PC-9 (cell line): Measurements from ENCODE around the gene SDK2. TPM values are rescaled to one million over a fixed set of nuclear protein-coding genes. Genes with fewer than 3 reads are reported as not detected.

Source experiments
- BruUV-seq: library from RNA; stranded (reverse); fragments of 400-500 nt; replicated peaks from 2 replicates; lab custom pipeline; 2021; lab: Mats Ljungman, UMichigan
- CTCF ChIA-PET: fragments of 300-600 bp; sonication (Branson Sonifier 250); formaldehyde crosslinking; loops from one replicate; lab custom pipeline; 2022; ENCODE audit warnings: antibody characterized with exemption; lab: Charles Lee
- POLR2A ChIA-PET: fragments of 300-600 bp; sonication (Branson Sonifier 250); formaldehyde crosslinking; loops from one replicate; lab custom pipeline; 2022; ENCODE audit warnings: antibody characterized with exemption; ENCODE audit not compliant: unreplicated experiment; lab: Charles Lee
- DNase-seq, 2 experiments: peaks; one replicate each; pipeline versions ENCODE4 v3.0.0 to v3.0.0-alpha.2; 2015 to 2022; ENCODE audit warnings: mixed read lengths in 1 of 2
- H2AFZ ChIP-seq: fragments of 200-600 bp; sonication (generic); 2 replicates; pipeline ENCODE4 v1.8.1; 2017; ENCODE audit warnings: antibody characterized with exemption
- H3F3A ChIP-seq: fragments of 200-600 bp; sonication (generic); 2 replicates; pipeline ENCODE4 v1.8.1; 2017; ENCODE audit warnings: antibody characterized with exemption, mild to moderate bottlenecking, low read depth; ENCODE audit not compliant: insufficient read depth
- H3K27ac ChIP-seq: fragments of 200-600 bp; sonication (generic); 2 replicates; pipeline ENCODE4 v1.6.1; 2016; ENCODE audit warnings: mixed run types
- H3K27me3 ChIP-seq: fragments of 200-600 bp; sonication (generic); 2 replicates; pipeline ENCODE4 v1.6.1; 2016; ENCODE audit warnings: low read depth, mixed run types; ENCODE audit not compliant: insufficient read depth
- H3K36me3 ChIP-seq: fragments of 200-600 bp; sonication (generic); 2 replicates; pipeline ENCODE4 v1.6.1; 2016; ENCODE audit warnings: low read depth, mixed run types
- H3K4me1 ChIP-seq: fragments of 200-600 bp; sonication (generic); replicated peaks from 2 replicates; pipeline ENCODE4 v1.6.1; 2016; ENCODE audit warnings: mixed run types; ENCODE audit not compliant: insufficient read depth
- H3K4me2 ChIP-seq: fragments of 200-600 bp; sonication (generic); 2 replicates; pipeline ENCODE4 v1.6.1; 2017; ENCODE audit warnings: mixed run types
- H3K4me3 ChIP-seq: fragments of 200-600 bp; sonication (generic); 2 replicates; pipeline ENCODE4 v1.6.1; 2016; ENCODE audit warnings: mixed run types
- H3K79me2 ChIP-seq: fragments of 200-600 bp; sonication (generic); 2 replicates; pipeline ENCODE4 v1.6.1; 2017; ENCODE audit warnings: low read depth, mixed run types
- H3K9me2 ChIP-seq: fragments of 200-600 bp; sonication (generic); 2 replicates; pipeline ENCODE4 v1.8.1; 2017; ENCODE audit warnings: mild to moderate bottlenecking; ENCODE audit not compliant: insufficient read depth
- H3K9me3 ChIP-seq: fragments of 200-600 bp; sonication (generic); 2 replicates; pipeline ENCODE4 v1.8.1; 2016; ENCODE audit warnings: low read depth; ENCODE audit not compliant: insufficient read depth
- H4K20me1 ChIP-seq: fragments of 200-600 bp; sonication (generic); 2 replicates; pipeline ENCODE4 v1.8.1; 2017; ENCODE audit not compliant: insufficient read depth
- EZH2 ChIP-seq: fragments of 200-600 bp; sonication (generic); IDR thresholded peaks from 2 replicates; pipeline ENCODE4 v1.8.0; 2017; ENCODE audit warnings: antibody characterized with exemption, low read depth
- intact Hi-C: fragments of 100-400 bp; cut with micrococcal nuclease; formaldehyde crosslinking; loops from one replicate; pipeline ENCODE4 v1.10.0; 2022; ENCODE audit not compliant: unreplicated experiment
- total RNA-seq: library from RNA; stranded (reverse); gene quantifications from 2 replicates; pipeline ENCODE4 v1.2.3, GENCODE V29; 2021
- TF ChIP-seq, protein P1 (sequence below): fragments of 200-600 bp; sonication (generic); conservative IDR thresholded peaks from 2 replicates; pipeline ENCODE4 v1.6.1; 2017; ENCODE audit warnings: mixed run types, antibody characterized with exemption, mild to moderate bottlenecking, moderate library complexity

The SDK2 gene
- total RNA-seq, 1 experiment from 2014 or later, result 0.04 TPM

DNA sequence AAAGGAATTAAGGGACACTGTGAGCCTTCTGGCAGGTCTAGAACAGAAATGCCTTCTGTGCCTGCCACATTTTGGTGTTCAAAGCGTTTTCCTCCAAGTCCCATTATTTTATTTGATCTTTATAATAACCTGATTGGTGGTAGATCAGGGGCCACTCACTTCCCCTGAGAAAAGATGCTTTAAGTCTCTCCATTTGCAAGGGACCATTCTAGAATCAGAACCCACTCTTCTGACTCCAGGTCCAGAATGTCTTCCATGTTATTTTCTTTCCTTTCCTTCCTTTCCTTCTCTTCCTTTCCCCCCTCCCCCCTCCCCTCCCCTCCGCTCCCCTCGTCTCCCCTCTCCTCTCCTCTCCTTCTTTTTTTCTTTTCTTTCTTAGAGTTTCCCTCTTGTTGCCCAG is 313.2 kb downstream of the SDK2 start:
- Histone ChIP-seq H3F3A (peaks cover 10% of the 10 kb centered on the region; the same call in 1 of the 2 replicates), H3K27ac (no peak overlapping the region), H3K4me1 (peaks cover 12% of the 10 kb centered on the region), H3K9me2 (no peaks in the 10 kb centered on the region), H4K20me1 (no peaks in the 10 kb centered on the region), H3K9me3 (no peaks in the 10 kb centered on the region), H3K27me3 (no peaks in the 10 kb centered on the region), H3K4me2 (no peak overlapping the region), H3K79me2 (no peaks in the 10 kb centered on the region), H3K36me3 (no peaks in the 10 kb centered on the region), H3K4me3 (no peak overlapping the region), H2AFZ (no peak overlapping the region)
- ChIA-PET CTCF (no interaction called here), POLR2A (no interaction called here)
- no TSS peak for BruUV-seq
- intact Hi-C loops, result no loop called here
- no peak for DNase-seq
- TF ChIP-seq EZH2, result no peak
- TF ChIP-seq, protein P1, sequence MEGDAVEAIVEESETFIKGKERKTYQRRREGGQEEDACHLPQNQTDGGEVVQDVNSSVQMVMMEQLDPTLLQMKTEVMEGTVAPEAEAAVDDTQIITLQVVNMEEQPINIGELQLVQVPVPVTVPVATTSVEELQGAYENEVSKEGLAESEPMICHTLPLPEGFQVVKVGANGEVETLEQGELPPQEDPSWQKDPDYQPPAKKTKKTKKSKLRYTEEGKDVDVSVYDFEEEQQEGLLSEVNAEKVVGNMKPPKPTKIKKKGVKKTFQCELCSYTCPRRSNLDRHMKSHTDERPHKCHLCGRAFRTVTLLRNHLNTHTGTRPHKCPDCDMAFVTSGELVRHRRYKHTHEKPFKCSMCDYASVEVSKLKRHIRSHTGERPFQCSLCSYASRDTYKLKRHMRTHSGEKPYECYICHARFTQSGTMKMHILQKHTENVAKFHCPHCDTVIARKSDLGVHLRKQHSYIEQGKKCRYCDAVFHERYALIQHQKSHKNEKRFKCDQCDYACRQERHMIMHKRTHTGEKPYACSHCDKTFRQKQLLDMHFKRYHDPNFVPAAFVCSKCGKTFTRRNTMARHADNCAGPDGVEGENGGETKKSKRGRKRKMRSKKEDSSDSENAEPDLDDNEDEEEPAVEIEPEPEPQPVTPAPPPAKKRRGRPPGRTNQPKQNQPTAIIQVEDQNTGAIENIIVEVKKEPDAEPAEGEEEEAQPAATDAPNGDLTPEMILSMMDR, result no peak

DNA sequence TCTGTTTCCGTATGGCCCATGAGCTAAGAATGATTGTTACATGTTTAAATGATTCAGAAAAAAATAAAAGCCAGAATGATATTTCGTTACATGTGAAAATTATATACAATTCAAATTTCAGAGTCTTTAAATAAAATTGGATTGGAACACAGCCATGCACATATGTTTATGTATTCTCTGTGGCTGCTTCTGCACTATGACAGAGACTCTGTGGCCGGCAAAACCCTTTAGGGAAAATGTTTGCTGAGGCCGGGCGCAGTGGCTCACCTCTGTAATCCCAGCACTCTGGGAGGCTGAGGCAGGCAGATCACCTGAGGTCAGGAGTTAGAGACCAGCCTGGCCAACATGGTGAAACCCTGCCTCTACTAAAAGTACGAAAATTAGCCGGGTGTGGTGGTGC is 316.6 kb downstream of the SDK2 start:
- Histone ChIP-seq H3F3A (no peaks in the 10 kb centered on the region; the same call in 1 of the 2 replicates), H3K27ac (no peak overlapping the region), H3K4me2 (no peak overlapping the region), H3K36me3 (no peaks in the 10 kb centered on the region), H3K4me3 (no peak overlapping the region), H3K9me2 (no peaks in the 10 kb centered on the region), H3K9me3 (no peaks in the 10 kb centered on the region), H4K20me1 (no peaks in the 10 kb centered on the region), H2AFZ (no peak overlapping the region), H3K79me2 (no peaks in the 10 kb centered on the region), H3K27me3 (0 out of 2 replicates have a peak, but pooled peaks cover 3% of the 10 kb centered on the region), H3K4me1 (no peaks in the 10 kb centered on the region)
- intact Hi-C loops, result no loop called here
- BruUV-seq, result no TSS peak
- TF ChIP-seq, protein P1, result no peak
- no peak for TF ChIP-seq EZH2
- ChIA-PET POLR2A (no interaction called here), CTCF (no interaction called here)
- DNase-seq, result no peak

DNA sequence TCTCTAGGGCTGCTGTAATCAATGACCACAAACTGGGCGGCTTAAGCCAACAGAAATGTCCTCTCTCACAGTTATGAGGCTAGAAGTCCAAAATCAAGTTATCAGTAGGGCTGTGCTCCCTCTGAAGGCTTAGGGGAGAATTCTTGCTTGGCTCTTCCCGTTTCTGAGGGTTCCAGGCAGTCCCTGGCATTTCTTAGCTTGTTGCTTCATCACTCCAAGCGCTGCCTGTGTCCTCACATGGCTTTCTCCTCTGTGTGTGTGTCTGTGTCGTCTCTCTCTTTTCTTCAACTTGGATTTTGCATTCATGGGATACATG is 318.8 kb downstream of the SDK2 start:
- no peaks in the 10 kb centered on the region; the same call in 1 of the 2 replicates for H3F3A ChIP-seq
- H3K79me2 ChIP-seq, result no peaks in the 10 kb centered on the region
- DNase-seq, result peak in 1 of 2 experiments; percentile 32
- CTCF ChIA-PET, result no interaction called here
- no peak overlapping the region for H3K27ac ChIP-seq
- no peaks in the 10 kb centered on the region for H3K4me1 ChIP-seq
- no TSS peak for BruUV-seq
- POLR2A ChIA-PET, result no interaction called here
- no peak for TF ChIP-seq EZH2
- TF ChIP-seq, protein P1, result no peak
- H3K36me3 ChIP-seq, result no peaks in the 10 kb centered on the region
- intact Hi-C loops, result no loop called here
- no peaks in the 10 kb centered on the region for H3K9me3 ChIP-seq
- no peaks in the 10 kb centered on the region for H3K9me2 ChIP-seq
- no peaks in the 10 kb centered on the region for H4K20me1 ChIP-seq
- 0 out of 2 replicates have a peak, but pooled peaks cover 3% of the 10 kb centered on the region for H3K27me3 ChIP-seq
- H2AFZ ChIP-seq, result no peak overlapping the region
- no peak overlapping the region for H3K4me3 ChIP-seq
- no peak overlapping the region for H3K4me2 ChIP-seq
